ENCODE measurements around the gene SMIM1.
"Not testable (repeated sequence)": the region's sequence is repeated elsewhere in the genome, so short reads cannot be mapped to it uniquely, and the experiment has no call there.

GRCh38 chr1:3748316-3748900, 24.1 kb upstream of the SMIM1 start:
- TF ChIP-seq CREB1 (CRISPR knock-in tag; IDR thresholded peaks at IDR 0.05; ENCODE audit: low read depth); EZH2 (IDR thresholded peaks at IDR 0.05; ENCODE audit: low read depth, unreplicated experiment); JUNB (IDR thresholded peaks at IDR 0.05; ENCODE audit: unreplicated experiment); POLR2AphosphoS5 (IDR thresholded peaks at IDR 0.05; ENCODE audit: low read depth); CTCF (conservative IDR thresholded peaks at IDR 0.05; ENCODE audit: low read depth in 2 of 2); EZH2phosphoT487 (IDR thresholded peaks at IDR 0.05; ENCODE audit: unreplicated experiment); REST (IDR thresholded peaks at IDR 0.05; ENCODE audit: unreplicated experiment); ETS1 (IDR thresholded peaks at IDR 0.05); NANOG (IDR thresholded peaks at IDR 0.05; ENCODE audit: borderline replicate concordance); ZNF114 (CRISPR knock-in tag; IDR thresholded peaks at IDR 0.05); ZNF331 (CRISPR knock-in tag; IDR thresholded peaks at IDR 0.05; ENCODE audit: low read depth): not testable (repeated sequence)

Measured in GM23338 (cell line).